Panc1 (cell line): ENCODE data around the gene DOCK1. TPM values are rescaled to one million over a fixed set of nuclear protein-coding genes. Genes with fewer than 3 reads are reported as not detected.

Source experiments
- ATAC-seq: fragments of 200-7000 bp; cut with Tn5 transposase; 2 replicates; pipeline ENCODE4 v1.9.1; 2020; ENCODE audit warnings: mild to moderate bottlenecking, moderate library complexity
- BruUV-seq: library from RNA; stranded (reverse); fragments of 400-500 nt; replicated peaks from 2 replicates; lab custom pipeline; 2021; lab: Mats Ljungman, UMichigan
- CTCF ChIA-PET: fragments of 300-600 bp; sonication (Branson Sonifier 250); formaldehyde crosslinking; loops from one replicate; lab custom pipeline; 2022; ENCODE audit warnings: antibody characterized with exemption; lab: Charles Lee
- POLR2A ChIA-PET: fragments of 300-600 bp; sonication (Branson Sonifier 250); formaldehyde crosslinking; loops from one replicate; lab custom pipeline; 2022; ENCODE audit warnings: antibody characterized with exemption; lab: Charles Lee
- DNase-seq: peaks from one replicate; pipeline ENCODE4 v3.0.0-alpha.2; 2010; ENCODE audit warnings: low read depth, low spot score
- H3K27ac ChIP-seq: 2 replicates; pipeline ENCODE4 v1.5.1; 2011; ENCODE audit warnings: mild to moderate bottlenecking, low read length, inconsistent platforms
- H3K27me3 ChIP-seq: fragments of 200-500 bp; sonication (Bioruptor generic); 2 replicates; pipeline ENCODE4 v1.6.0; 2014; ENCODE audit warnings: low read length, inconsistent platforms; ENCODE audit not compliant: control insufficient read depth, insufficient read depth
- H3K36me3 ChIP-seq: fragments of 200-500 bp; sonication (Bioruptor generic); 2 replicates; pipeline ENCODE4 v1.5.1; 2014; ENCODE audit warnings: inconsistent platforms, mild to moderate bottlenecking, low read length, moderate library complexity; ENCODE audit not compliant: control insufficient read depth, insufficient read depth
- H3K4me1 ChIP-seq: 2 replicates; pipeline ENCODE4 v1.5.1; 2011; ENCODE audit warnings: inconsistent platforms, mild to moderate bottlenecking, low read length, moderate library complexity; ENCODE audit not compliant: control insufficient read depth, insufficient read depth
- H3K4me3 ChIP-seq, 2 experiments: 2 replicates each; pipeline ENCODE4 v1.5.1; 2011 to 2012; ENCODE audit warnings: low read depth in 2 of 2, low read length in 2 of 2, mild to moderate bottlenecking in 2 of 2, inconsistent platforms in 1 of 2, moderate library complexity in 1 of 2
- H3K9me3 ChIP-seq: fragments of 200-500 bp; sonication (Bioruptor generic); 2 replicates; pipeline ENCODE4 v1.5.1; 2014; ENCODE audit warnings: low read depth, mild to moderate bottlenecking, inconsistent platforms, low read length, moderate library complexity; ENCODE audit not compliant: control insufficient read depth, insufficient read depth
- POLR2AphosphoS5 ChIP-seq: IDR thresholded peaks from 2 replicates; pipeline ENCODE4 v1.6.1; 2012; ENCODE audit warnings: mild to moderate bottlenecking, low read depth, low read length, moderate library complexity
- SIN3A ChIP-seq: IDR thresholded peaks from 2 replicates; pipeline ENCODE4 v1.6.1; 2012; ENCODE audit warnings: low read depth, mild to moderate bottlenecking, low read length, moderate library complexity, borderline replicate concordance; ENCODE audit not compliant: insufficient read depth
- TCF7L2 ChIP-seq: IDR thresholded peaks from 2 replicates; pipeline ENCODE4 v1.6.1; 2011; ENCODE audit warnings: mild to moderate bottlenecking, low read depth, low read length, inconsistent platforms
- in situ Hi-C: cut with HindIII; loops from 2 replicates; pipeline ENCODE4 v1.10.0; 2016; ENCODE audit warnings: low sequenced_read_pairs, low pct_unique_long_range_greater_than_20kb
- intact Hi-C: fragments of 100-400 bp; cut with micrococcal nuclease; formaldehyde crosslinking; loops from one replicate; pipeline ENCODE4 v1.10.0; 2022; ENCODE audit not compliant: unreplicated experiment
- total RNA-seq: library from RNA; stranded (reverse); gene quantifications from one replicate; pipeline ENCODE4 v1.2.1, GENCODE V29; 2021; ENCODE audit not compliant: unreplicated experiment
- TF ChIP-seq, protein P1 (sequence below), 2 experiments: IDR thresholded peaks; 2 replicates each; pipeline ENCODE4 v1.6.1; 2011 to 2012; ENCODE audit warnings: low read depth in 2 of 2, control low read depth in 1 of 2, low read length in 1 of 2, mild to moderate bottlenecking in 1 of 2, moderate library complexity in 1 of 2; ENCODE audit not compliant: insufficient read depth in 1 of 2
- TF ChIP-seq, protein P2 (sequence below): fragments of 450-650 bp; IDR thresholded peaks from 2 replicates; pipeline ENCODE4 v1.5.1; 2017; ENCODE audit warnings: mild to moderate bottlenecking

DOCK1 gene
- total RNA-seq, 1 experiment from 2014 or later: 67.6 TPM

DNA sequence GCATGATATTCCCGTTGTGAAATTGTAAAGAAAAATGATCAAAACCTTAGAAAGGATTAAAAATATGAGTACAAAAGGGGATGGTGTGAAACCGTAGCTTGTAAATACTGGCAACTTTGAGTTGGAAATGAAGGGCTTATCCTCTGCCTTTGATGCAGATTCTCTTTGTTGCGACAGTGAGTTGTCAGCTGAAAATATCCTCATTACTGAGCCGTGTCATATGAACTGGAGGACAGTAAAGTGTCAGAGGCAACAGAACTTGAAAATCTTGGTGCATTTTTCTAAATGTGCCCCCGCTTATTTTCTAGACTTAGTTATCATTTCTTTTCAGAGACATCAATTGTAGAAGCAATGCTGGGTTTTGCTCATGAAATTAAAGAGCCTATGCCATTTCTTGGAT, 473.4 kb downstream of the DOCK1 start:
- intact Hi-C loops (no loop called here), in situ Hi-C loops (no loop called here)
- Histone ChIP-seq H3K27ac (no peak overlapping the region), H3K36me3 (peaks cover 4% of the 10 kb centered on the region), H3K4me3 (no peak overlapping the region), H3K4me1 (no peaks in the 10 kb centered on the region), H3K9me3 (no peaks in the 10 kb centered on the region), H3K27me3 (no peaks in the 10 kb centered on the region)
- BruUV-seq: no TSS peak
- ATAC-seq (no peak), DNase-seq (no peak)
- CTCF ChIA-PET: no interaction called here
- POLR2A ChIA-PET: no interaction called here
- TF ChIP-seq, protein P1, sequence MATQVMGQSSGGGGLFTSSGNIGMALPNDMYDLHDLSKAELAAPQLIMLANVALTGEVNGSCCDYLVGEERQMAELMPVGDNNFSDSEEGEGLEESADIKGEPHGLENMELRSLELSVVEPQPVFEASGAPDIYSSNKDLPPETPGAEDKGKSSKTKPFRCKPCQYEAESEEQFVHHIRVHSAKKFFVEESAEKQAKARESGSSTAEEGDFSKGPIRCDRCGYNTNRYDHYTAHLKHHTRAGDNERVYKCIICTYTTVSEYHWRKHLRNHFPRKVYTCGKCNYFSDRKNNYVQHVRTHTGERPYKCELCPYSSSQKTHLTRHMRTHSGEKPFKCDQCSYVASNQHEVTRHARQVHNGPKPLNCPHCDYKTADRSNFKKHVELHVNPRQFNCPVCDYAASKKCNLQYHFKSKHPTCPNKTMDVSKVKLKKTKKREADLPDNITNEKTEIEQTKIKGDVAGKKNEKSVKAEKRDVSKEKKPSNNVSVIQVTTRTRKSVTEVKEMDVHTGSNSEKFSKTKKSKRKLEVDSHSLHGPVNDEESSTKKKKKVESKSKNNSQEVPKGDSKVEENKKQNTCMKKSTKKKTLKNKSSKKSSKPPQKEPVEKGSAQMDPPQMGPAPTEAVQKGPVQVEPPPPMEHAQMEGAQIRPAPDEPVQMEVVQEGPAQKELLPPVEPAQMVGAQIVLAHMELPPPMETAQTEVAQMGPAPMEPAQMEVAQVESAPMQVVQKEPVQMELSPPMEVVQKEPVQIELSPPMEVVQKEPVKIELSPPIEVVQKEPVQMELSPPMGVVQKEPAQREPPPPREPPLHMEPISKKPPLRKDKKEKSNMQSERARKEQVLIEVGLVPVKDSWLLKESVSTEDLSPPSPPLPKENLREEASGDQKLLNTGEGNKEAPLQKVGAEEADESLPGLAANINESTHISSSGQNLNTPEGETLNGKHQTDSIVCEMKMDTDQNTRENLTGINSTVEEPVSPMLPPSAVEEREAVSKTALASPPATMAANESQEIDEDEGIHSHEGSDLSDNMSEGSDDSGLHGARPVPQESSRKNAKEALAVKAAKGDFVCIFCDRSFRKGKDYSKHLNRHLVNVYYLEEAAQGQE (IDR thresholded peaks at IDR 0.05; ENCODE audit: insufficient read depth in 1 of 2, low read depth in 2 of 2, low read length in 1 of 2): no peak
- TF ChIP-seq TCF7L2 (no peak), POLR2AphosphoS5 (no peak)

DNA sequence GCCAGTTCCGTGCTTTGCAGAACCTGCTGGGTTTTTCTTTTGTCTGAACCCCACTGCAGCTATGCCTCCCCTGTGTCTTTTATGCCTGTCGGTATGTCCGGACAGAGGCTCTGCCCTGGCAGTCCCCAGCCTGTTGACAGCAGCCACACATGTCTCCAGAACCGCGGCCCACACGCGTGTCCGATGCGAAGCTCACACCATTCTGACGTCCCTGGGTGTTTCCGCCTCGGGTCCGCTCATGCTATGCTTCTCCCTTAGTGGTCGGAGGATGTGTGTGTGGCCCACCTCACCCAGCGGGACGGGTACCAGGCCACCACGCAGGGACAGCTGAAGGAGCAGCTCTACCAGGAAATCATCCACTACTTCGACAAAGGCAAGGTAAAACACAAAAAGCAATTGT, 479.3 kb downstream of the DOCK1 start:
- TF ChIP-seq TCF7L2: no peak
- TF ChIP-seq, protein P2, sequence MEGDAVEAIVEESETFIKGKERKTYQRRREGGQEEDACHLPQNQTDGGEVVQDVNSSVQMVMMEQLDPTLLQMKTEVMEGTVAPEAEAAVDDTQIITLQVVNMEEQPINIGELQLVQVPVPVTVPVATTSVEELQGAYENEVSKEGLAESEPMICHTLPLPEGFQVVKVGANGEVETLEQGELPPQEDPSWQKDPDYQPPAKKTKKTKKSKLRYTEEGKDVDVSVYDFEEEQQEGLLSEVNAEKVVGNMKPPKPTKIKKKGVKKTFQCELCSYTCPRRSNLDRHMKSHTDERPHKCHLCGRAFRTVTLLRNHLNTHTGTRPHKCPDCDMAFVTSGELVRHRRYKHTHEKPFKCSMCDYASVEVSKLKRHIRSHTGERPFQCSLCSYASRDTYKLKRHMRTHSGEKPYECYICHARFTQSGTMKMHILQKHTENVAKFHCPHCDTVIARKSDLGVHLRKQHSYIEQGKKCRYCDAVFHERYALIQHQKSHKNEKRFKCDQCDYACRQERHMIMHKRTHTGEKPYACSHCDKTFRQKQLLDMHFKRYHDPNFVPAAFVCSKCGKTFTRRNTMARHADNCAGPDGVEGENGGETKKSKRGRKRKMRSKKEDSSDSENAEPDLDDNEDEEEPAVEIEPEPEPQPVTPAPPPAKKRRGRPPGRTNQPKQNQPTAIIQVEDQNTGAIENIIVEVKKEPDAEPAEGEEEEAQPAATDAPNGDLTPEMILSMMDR: no peak
- no peak for TF ChIP-seq POLR2AphosphoS5
- no peak for TF ChIP-seq SIN3A
- TF ChIP-seq, protein P1 (IDR thresholded peaks at IDR 0.05; ENCODE audit: insufficient read depth in 1 of 2, low read depth in 2 of 2, low read length in 1 of 2): no peak
- Histone ChIP-seq H3K4me1 (no peaks in the 10 kb centered on the region), H3K4me3 (no peak overlapping the region), H3K27ac (no peak overlapping the region), H3K36me3 (peaks cover 4% of the 10 kb centered on the region), H3K9me3 (no peaks in the 10 kb centered on the region), H3K27me3 (no peaks in the 10 kb centered on the region)
- ATAC-seq: no peak
- BruUV-seq: no TSS peak
- in situ Hi-C loops: no loop called here
- no peak for DNase-seq
- POLR2A ChIA-PET: no interaction called here
- intact Hi-C loops: no loop called here
- CTCF ChIA-PET: no interaction called here
